GM18511 (cell line): ENCODE results near the gene SCPEP1.
A peak's percentile ranks its signal among the peaks of the same experiment; 100 is the strongest.
"Not testable (repeated sequence)": the region's sequence is repeated elsewhere in the genome, so short reads cannot be mapped to it uniquely, and the experiment has no call there.

Experiments used
- ATAC-seq: cut with Tn5 transposase; IDR thresholded peaks from one replicate; pipeline ENCODE4 v1.9.1; 2021; ENCODE audit warnings: mild to moderate bottlenecking, moderate library complexity; ENCODE audit not compliant: unreplicated experiment

SCPEP1 gene, protein sequence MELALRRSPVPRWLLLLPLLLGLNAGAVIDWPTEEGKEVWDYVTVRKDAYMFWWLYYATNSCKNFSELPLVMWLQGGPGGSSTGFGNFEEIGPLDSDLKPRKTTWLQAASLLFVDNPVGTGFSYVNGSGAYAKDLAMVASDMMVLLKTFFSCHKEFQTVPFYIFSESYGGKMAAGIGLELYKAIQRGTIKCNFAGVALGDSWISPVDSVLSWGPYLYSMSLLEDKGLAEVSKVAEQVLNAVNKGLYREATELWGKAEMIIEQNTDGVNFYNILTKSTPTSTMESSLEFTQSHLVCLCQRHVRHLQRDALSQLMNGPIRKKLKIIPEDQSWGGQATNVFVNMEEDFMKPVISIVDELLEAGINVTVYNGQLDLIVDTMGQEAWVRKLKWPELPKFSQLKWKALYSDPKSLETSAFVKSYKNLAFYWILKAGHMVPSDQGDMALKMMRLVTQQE

GRCh38 chr17:56977673-56978395, at the start of gene SCPEP1:
Gene SCPEP1, plus strand, starts transcription at chr17:56978131. Its CDS starts 29 bp downstream, at chr17:56978160.
- peak; percentile 81 for ATAC-seq

DNA sequence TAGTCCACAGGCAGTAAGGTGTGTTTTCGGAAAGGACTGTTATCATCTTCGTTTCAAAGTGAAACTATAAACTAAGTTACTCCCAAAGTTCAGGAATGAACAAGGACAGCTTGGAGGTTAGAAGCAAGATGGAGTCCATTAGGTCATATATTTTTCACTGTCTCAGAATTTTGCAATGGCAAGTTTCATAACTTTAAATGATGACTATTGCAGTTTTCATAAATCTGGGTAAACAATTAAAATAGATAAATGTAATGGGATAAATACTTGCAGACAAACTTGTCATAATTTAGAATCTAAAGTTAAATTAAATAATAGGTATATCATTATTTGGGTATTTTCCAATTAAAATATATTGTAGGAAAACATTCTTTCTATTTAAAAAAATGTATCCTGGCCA, 49.3 kb upstream of the SCPEP1 start:
- no peak for ATAC-seq

GRCh38 chr17:56929362-56929969, 48.5 kb upstream of the SCPEP1 start:
- ATAC-seq = no peak

DNA sequence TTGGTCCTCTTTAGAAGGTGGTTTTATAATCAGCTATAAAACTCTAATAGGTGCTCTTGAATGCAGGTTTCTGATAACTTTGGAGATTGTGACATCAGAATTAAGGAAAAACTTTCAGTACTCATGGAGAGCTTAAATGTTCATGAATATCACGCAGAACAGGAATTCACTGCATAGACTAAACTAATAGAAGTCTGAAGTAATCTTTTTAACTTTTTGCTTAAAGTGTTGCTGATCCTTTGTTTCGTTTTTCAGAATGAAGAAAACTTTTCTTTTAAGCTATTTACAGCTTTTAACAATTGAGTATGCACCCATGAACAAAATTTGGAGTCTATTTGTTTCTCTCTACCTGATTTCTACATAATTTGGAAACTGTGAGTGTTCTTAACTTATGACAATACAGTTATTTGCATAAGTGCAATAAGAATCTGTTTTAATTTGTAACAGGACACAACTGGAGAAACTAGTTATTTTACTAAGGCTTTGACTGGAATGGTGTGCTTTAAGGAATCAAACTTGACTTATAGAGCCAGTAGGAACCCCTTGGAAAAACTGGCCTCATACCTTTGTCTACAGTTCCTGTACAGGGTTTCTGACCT, 47.1 kb upstream of the SCPEP1 start:
- no peak for ATAC-seq

DNA sequence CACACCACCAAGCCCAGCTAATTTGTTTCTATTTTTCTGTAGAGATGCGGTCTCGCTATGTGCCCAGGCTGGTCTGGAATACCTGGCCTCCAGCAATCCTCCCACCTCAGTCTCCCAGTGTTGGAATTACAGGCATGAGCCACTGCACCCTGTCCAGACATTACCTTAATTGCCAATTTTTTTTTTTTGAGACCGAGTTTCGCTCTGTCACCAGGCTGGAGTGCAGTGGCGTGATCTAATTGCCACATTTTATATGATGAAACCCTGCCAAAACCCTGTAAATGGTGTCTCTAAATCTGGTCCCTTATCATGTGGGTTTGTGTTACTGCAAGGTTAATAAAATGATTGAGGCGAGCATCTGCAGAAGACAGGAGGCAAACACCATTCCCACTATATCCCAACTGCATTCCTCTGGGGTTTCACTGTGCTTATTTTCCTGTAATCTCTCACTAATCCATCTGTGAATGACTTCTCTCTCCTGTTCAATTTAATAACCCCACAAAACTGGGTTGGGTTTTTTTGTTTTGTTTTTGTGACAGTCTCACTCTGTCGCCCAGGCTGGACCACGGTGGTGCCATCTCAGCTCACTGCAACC, 44.7 kb upstream of the SCPEP1 start:
- ATAC-seq = no peak

GRCh38 chr17:56933868-56934267, 44.1 kb upstream of the SCPEP1 start:
- no peak for ATAC-seq

DNA sequence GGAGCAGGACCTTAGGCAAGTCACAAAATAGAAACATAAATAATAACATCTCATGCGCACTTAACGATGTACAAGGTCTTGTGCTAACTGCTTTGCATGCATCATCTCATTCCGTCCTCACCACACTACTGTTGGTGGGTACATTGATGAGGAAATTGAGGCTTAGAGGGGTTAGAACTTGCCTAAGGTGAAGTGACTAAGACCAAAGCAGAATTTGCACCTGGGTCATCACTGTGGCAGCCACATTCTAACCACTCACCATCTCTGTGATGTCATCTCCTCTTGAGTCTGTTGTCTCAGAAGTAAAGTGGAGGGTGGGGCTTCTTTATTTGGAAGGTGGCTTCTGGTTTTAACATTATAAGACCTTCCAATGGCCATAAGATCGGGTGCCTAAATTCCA, 43.7 kb upstream of the SCPEP1 start:
- no peak for ATAC-seq

GRCh38 chr17:56935461-56935860, 42.5 kb upstream of the SCPEP1 start:
- no peak for ATAC-seq

DNA sequence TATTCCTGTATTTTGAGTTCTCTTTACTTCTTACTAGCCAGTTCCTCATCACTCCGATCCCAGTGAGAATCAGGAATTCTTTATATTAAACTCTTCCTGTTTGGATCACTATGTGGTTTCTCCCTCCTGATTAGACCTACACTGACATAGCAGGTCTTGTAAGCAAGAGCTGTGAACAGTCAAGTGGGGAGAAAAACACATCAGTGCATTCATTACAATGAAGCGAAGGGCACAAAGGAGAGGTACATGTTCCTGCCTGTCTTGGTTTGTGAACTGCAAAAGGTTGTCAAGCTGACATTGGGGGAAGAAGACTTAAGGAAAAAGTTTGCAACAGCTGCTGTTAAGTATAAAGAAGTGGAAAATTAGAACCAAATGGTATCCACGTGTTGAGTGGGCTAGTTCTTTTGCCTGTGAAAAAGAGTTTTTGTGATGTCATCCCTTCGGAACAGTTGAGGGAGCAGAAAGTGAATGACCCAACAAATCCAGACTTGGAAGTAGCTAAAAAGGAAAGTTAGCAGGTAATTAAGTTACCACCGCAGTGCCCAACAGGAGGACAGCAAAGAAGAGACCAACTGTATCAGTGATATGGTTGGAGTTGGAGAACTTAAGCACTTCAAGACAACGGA, 41.1 kb upstream of the SCPEP1 start:
- no peak for ATAC-seq

DNA sequence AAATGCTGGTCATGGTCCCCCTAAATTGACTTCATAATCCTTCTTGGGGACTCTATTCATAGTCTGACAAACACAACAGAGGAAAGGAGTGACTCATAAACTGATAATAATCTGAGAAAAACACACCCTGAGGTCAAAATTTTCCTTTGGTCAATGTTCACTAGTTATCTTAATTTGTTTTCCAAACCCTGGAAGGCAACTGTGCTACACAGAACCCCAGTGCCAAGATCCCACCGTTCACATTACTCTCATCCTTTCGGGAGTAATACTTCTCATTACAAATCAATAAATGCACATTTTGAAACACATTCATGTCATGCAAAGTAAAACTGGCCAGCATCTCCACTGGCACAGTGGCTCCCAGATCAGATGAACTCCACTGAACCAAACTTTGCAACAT, 40.2 kb upstream of the SCPEP1 start:
- no peak for ATAC-seq

DNA sequence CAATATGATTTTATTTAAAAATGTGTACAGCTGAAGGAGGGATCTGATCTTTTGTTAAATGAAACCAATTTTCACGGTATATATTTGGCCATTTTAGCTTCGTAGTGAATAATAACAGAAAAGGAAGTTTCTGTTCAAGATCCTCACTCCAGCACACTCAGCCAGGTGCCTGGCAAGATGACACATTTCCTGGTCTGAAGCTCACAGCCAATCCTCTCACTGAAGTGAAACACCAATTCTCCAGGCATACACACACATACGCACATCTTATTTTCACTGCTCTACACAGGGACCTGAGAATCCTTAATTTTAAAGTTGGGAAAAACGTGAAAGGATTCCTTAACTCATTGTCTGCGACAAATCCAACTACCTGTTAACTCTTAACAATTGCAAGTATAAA, 39.7 kb upstream of the SCPEP1 start:
- not testable (repeated sequence) for ATAC-seq

GRCh38 chr17:56939869-56940484, 38.0 kb upstream of the SCPEP1 start:
- peak; percentile 74 for ATAC-seq

- no peak for ATAC-seq
Observed at GRCh38 chr17:56943505-56944125, 34.3 kb upstream of the SCPEP1 start.

- no peak for ATAC-seq
Observed at GRCh38 chr17:56945938-56946505, 31.9 kb upstream of the SCPEP1 start.

DNA sequence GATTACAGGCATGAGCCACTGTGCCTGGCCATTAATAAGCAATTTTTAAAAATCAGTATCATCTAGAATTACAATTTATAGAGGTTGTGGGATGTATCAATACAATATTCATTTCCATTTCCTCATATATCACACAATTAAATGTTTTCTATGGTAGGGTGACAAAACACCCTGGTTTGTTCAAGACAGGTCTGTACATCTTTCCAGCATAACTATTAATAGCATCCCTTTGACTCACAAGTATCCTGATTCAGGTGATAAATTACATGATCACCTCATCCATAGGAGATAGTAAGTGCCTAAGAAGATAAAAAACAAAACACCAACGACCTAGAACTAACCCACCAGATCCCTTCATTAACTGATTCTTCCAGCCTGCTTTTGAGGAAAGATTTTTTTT, 30.2 kb upstream of the SCPEP1 start:
- no peak for ATAC-seq

DNA sequence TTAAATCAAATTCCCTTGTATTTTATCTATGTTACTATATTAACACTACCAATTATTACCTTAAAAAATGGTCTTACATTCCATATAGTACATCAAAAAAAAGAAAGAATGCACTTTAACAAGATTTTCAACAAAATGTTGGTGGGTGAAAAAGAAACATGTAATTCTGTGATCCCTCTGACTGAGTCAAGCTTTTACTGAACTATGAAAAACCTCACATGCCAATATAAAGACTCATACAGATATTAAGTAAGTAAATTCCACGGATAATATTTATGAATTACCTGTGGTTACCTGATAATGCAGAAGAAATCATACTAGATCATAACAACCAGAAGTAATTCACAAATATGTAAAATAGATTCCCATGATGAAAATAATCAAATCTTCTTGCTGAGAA, 29.4 kb upstream of the SCPEP1 start:
- no peak for ATAC-seq

GRCh38 chr17:56949595-56949994, 28.3 kb upstream of the SCPEP1 start:
- ATAC-seq = no peak

DNA sequence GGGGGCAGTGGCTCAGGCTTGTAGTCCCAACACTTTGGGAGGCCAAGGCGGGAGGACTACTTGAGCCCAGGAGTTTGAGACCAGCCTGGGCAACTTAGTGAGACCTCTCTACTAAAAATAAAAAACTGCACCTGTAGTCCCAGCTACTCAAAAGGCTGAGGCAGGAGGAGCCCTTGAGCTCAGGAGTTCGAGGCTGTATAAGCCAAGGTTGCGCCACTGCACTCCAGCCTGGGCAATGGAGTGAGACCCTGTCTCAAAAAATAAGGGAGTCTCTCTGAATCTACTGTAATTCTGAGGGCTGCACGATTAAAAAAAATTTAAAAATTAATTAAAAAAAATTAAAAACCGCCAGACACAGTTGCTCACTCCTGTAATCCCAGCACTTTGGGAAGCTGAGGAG, 20.9 kb upstream of the SCPEP1 start:
- ATAC-seq = no peak
